GM18520 (cell line): ENCODE results near the gene HEPACAM.

Source experiments
- ATAC-seq: cut with Tn5 transposase; IDR thresholded peaks from one replicate; pipeline ENCODE4 v1.9.1; 2021; ENCODE audit not compliant: unreplicated experiment

The HEPACAM gene

DNA sequence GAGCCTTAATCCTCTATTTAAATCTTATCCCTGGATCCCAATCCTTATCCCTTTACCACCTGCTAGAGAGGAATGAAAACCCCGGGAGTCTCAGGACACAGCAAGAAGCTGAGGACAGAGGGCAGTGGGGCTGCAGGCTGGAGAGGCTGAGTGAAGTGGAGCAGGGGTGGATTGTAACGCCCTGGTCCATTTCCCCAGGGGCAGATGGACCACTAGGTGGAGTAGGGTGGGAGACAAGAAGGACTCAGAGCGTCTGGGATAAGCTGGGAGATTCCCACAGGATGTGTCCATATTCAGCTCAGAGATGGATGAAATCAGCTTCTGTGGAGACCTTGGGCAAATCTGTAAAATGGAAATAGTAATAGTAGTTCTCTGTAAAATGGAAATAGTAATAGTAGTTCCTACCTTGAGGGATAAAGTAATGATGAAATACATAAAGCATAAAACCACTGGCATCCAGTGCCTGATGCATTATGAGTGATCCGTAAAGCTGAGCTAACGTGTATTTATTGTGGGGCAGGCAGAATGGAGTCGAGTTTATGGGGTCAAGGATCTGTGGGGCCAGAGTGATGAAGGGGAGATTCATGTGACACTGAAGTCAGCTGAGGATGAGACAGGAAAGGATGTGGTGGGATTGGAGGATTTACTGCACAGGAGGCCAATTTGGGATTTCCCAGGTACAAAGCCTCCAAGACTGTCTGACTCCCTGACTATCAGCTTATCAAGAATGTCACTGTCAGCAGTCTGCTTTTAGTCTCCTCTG is 36.3 kb downstream of the HEPACAM start:
- no peak for ATAC-seq

GRCh38 chr11:124898711-124899110 is 37.1 kb downstream of the HEPACAM start:
- ATAC-seq: no peak

- no peak for ATAC-seq
Measured at GRCh38 chr11:124898263-124898680, 37.6 kb downstream of the HEPACAM start.

DNA sequence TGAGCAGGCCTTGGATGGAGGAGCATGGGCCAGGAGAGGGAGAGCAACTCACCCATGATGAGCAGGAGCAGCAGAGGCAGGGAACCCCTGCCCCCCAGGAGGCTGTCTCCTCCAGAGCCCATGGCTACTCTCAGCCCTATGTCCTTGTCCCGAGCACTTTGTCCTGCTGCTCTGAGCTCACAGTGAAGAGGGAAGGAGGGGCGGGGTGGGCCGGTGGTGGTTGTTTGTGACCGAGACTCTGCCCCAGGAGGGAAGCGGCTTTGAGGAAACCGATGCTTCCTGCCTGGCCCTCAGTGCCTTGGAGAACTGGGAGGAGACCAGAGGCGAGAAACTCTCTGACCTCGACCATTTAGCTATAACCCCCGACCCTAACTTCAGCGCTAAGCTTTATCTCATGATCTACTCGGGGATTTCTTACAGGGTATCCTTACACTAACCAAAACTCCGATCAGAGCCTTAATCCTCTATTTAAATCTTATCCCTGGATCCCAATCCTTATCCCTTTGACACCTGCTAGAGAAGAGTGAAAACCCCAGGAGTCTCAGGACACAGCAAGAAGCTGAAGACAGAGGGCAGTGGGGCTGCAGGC is 38.1 kb downstream of the HEPACAM start, which contains the start of gene ROBO4:
Gene ROBO4, minus strand, starts transcription at position 192 of the 589 bp plus-strand sequence. Its CDS starts 70 bp downstream, at position 122.
- ATAC-seq: no peak

GRCh38 chr11:124896821-124897391 is 38.9 kb downstream of the HEPACAM start:
- no peak for ATAC-seq

GRCh38 chr11:124896071-124896750 is 39.6 kb downstream of the HEPACAM start:
- no peak for ATAC-seq

DNA sequence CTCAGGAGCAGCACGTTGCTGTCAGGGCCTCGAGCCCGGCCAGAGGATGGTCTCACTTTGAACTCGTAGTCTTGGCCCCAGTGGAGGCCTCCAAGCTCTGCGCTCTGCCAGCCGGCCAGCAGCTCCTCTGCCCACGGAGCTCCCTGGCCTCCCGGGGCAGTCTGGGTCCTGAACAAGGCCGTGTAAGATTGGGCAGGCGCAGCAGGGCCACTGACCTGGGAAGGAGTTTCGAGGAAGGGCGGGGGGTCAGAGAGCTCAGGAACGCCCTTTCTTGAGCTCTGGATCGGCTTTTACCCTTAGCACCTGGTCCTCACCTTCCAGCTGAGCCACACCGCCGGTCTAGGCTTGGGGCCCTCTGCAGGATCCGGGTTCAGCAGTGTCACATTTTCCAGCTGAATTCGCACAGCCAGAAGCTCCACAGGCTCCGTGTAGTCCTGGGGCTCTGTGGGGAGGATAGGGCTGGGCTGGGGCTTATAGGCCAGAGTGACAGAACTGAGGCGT is 40.3 kb downstream of the HEPACAM start:
- no peak for ATAC-seq

DNA sequence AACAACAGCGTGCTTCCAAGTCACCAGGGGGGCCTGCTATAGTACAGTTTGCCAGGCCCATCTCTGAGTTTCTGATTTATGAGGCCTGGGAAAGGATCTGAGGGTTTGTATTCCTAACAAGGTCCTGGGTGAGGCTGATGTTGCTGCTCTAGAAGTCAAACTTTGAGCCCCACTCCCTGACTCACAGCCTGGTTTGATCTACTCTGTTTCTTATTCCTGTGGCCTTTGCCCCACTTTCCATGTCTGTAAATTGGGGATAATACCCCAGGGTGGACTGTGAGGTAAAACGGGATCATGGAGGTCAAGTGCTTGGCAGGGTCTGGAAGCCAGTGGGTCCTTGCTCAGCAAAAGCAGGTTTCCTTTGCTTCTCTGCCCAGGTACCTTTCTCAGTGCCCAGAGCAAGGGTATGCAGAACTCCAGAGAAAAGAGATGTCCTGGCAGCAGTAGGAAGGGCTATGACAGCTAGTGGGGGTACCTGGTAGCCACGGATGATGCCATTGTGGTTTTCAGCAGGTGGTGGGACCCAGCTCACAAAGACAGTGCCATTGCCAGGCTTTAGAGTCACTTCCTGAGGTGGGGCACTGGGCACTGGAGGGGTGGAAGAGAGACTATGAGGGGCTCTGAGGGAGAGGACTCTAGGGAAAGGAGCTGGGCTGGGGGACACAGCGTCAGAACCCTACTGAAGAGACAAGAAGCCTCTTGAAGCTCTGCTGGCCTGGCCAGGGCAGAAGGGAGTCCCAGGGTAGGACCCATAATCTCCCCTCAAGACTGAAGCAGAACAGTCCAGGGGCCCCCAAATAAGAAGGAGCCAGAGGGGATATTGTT is 41.0 kb downstream of the HEPACAM start:
- no peak for ATAC-seq

DNA sequence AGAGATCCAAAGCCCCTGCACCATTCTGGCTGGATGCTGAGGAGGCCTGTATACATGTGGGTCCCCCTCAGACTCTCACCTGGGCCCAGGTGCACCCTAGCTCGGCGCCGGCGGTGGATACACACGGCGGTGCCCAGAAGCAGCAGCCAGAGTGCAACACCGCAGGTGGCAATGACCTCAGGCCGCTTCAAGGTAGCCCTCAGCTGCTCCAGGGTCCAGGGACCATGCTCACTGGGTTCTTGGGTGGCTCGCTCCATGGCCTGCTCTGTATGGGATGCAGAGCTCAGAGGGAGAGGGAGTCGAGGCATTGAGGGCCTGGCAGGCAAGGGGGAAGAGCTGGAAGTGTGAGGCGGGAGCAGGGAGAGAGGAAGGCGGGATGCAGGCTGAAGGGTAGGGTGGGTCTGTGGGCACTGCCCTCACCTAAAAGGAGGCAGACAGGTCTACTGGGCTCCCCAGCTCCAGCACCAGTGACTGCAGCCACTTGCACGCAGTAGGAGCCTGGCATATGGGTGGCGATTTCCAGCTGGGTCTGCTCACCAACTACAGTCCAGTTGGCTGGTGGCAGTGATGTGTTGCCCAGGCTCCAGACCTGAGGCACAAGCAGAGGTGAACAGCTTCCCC is 42.0 kb downstream of the HEPACAM start:
- ATAC-seq: no peak

- no peak for ATAC-seq
Measured at GRCh38 chr11:124892750-124893454, 42.9 kb downstream of the HEPACAM start.

GRCh38 chr11:124892146-124892545 is 43.7 kb downstream of the HEPACAM start:
- no peak for ATAC-seq

- no peak for ATAC-seq
Measured at GRCh38 chr11:124891373-124891861, 44.4 kb downstream of the HEPACAM start.

DNA sequence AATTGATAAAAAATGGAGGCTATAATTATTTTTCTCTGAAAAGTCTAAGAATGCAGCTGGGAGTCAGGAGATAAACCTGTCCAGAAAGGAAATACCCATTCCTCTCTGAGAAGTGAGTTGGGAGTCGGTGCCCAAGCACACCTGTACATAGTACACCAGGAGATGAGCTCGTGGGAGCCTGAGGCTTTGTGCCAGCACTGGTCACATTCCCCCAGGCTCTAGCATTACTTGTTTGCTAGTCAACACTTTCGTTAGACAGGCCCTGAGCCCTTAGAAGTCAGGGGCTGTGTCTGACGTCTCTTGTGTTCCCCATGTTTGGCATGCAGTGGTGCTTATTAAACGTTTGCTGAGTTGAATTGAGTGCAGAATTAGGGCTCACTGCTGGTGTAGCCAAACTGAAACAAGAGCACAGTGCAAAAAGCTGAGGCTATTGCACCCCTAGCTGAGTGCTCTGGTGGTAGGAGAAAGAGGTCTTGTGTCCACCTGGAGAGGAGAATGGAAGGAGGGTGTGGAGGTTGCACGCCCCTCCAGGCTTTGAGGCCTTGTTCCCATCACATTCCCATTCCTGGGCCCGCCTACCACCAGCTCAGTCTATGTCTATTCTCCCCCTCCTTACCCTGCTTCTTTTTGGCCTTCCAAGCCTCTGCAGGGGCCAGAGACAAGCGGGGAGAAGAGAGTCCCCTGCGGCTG is 45.0 kb downstream of the HEPACAM start:
- ATAC-seq: no peak

DNA sequence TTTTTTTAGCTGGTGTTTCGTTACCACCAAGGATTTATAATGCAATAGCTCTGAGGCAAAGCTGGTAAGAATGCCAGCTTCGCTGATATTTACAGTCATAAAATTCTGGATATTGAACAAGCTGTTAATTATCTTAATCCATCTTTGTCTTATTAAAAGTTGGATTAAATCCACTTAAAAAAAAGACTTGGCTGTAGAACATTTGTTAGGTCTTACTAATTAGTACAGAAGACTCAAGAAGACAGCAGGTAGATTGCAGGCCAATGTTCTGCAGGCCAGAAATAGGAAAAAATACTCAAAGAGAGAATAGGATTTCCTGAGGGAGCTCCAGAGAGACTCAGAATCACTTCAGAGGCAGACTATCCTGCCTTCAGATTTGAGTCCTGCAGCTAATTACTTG is 45.7 kb downstream of the HEPACAM start:
- ATAC-seq: no peak

DNA sequence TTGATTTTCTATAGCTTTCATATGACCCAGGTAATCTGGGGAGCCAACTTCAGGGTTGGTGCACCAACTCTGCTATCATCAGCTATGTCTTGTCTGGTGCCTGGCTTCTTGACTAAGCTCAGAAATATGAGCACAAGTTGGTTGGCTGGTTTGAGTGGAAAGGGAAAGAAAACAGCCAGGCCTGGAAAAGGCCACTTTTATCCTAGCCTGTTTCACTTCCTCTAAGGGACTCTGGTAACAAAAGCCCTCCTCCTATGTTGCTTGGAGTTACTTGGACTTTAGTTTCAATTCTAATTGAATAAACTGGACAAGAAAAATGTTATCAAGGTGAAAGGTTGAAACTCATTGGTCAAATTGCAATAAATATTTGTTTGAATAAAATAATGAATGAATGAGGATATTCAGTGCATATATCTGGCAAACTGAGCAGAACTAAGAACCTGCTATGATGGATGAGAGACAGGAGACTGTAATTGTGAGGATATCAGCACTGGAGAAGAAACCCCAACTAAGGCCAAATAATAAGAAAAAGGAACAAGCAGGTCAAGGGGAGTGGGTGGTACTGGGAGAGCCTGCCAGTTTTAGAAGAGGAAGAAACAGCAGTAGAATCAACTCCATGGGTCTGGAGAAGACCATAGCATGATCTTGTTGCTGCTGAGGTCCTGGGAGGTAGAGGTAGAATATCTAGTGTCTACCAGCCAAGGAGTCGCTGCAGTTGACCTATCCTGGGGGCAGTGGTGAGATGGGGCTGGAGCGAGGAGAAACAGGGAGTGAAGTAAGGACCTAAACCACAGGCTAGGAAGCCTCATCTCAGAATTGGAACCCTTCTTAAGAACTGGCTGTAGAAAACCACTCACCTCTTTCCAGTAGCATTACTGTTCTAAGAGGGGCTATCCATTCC is 46.4 kb downstream of the HEPACAM start:
- ATAC-seq: no peak

DNA sequence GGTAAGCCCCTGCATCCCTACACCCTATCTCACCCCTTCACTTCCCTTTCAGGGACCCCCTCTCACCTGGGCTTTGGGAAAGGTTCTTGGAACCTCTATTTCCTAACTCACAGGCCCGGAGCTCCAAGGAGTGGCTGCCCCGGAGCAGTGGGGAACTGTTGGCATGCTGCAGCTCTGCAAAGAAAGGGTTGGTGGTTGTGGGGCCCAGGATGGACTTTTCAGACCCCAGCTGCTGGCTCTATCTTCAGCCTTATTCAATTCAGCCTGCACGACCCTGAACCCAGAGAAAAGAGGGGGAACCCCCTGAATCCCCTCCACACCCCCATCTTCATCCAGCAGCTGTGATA is 48.2 kb downstream of the HEPACAM start:
- ATAC-seq: no peak

DNA sequence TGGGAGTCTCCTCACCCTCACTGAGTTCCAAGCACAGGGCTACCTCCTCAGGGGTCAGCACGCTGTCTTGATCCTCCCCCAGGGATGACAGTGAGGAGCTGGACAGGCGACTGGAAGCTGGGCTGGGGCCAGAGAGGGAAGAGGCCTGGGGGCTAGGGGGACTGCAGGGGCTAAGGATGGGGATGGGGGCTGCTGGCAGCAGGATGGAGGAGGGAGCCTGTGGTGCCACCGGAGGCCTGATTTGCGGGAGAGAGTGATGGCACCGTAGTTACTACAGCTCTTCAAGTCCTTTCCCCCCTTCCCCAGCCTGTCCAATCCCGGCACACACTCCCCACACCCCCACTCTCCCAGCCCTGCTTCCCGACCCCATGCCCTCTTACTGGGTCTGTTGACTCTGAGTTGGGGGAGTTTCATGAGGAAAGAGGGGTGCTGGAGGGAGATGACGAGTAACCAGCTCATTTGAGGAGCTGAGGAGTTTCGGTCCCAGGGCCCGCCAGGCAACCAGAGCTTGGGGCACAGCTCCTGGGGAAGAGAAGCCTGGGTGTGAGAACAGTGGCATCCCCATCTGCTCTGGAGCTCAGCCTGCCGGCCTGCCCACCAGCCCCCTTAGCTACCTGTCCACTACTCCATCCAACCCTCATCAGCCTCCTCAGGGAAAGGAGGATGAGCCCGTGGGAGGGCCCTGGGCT is 48.7 kb downstream of the HEPACAM start:
- no peak for ATAC-seq
